Stimulated activated CD8-positive, alpha-beta memory T cell treated with anti-CD3 and anti-CD28 coated beads, Interleukin-2, amount 100 ng/mL, for 48 hours (primary cell): ENCODE data around the gene RAET1E.
"Not testable (repeated sequence)": the region's sequence is repeated elsewhere in the genome, so short reads cannot be mapped to it uniquely, and the experiment has no call there.

Source experiments
- DNase-seq, 2 donors: peaks; one replicate each; pipeline ENCODE4 v3.0.0-alpha.2; 2020; ENCODE audit warnings: low read depth in 2 of 2

RAET1E gene, protein sequence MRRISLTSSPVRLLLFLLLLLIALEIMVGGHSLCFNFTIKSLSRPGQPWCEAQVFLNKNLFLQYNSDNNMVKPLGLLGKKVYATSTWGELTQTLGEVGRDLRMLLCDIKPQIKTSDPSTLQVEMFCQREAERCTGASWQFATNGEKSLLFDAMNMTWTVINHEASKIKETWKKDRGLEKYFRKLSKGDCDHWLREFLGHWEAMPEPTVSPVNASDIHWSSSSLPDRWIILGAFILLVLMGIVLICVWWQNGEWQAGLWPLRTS

DNA sequence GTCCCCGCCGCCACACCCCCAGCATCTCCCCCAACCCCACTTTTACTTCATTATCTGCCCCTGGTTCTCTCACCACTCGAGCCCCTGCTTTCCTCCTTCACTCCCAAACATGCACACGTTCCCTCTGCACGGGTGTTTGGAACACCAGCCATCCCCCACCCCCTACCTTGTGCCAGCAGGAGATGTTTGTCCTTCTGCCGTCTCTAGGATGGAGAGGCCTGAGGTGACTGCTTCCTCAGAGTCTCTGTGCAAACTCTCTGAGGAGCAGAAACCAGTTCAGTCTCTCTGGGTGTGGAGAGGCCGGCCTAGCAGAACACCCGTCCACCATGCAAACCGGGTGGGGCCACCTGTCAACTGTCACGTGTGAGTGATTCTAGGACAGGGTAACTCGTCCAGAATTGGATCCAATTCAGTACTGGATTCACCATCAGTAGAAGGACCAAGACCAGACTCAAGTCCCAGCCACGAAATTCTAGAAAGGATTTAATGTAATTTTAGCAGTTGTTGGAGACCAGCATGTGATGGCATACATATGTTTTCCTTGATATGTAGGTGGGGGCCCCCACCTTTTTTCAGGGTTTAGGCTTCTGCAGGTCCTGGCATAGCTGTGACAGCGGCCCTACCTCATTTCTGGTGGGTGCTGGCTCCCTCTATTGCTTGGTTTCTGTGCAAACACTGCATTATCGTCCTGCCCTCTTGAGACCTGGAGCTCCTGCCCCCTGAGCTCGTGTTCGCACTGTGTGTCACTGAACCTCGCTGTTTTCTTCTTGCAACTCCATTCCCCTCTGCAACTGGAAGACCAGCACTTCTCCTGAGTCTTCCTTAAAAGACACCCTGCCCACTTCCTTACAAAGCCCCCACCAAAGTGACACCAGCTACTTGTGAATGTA lies at the start of gene RAET1E:
TSS of gene RAET1E (minus strand) at position 259 of the 890 bp plus-strand sequence. CDS start 7,212 bp downstream, outside the sequence.
- no peak for DNase-seq

GRCh38 chr6:149947533-149947932 lies 49.6 kb upstream of the RAET1E start:
- DNase-seq, result not testable (repeated sequence)

DNA sequence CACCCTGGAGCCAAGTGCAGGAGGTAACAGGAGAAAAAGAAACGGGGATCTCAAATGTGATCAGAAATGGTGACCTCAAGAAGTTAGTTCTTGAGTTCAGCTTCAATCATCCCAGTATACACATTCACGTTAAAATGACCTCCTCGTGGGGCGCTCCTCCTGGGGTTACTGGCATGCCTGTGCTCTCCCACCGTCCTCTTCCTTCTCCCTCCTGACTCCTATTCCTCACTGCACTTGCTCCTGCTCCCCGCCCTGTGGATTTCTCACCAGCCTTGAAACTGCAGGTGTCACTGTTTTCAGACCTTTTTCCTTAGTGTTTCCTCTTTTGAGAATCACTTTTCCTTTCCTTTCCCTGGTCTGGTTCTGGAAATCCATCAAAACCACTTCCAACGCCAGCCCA lies 48.7 kb upstream of the RAET1E start:
- DNase-seq, result not testable (repeated sequence)

GRCh38 chr6:149945276-149945675 lies 47.4 kb upstream of the RAET1E start:
- not testable (repeated sequence) for DNase-seq

GRCh38 chr6:149943321-149943720 lies 45.4 kb upstream of the RAET1E start:
- not testable (repeated sequence) for DNase-seq

DNA sequence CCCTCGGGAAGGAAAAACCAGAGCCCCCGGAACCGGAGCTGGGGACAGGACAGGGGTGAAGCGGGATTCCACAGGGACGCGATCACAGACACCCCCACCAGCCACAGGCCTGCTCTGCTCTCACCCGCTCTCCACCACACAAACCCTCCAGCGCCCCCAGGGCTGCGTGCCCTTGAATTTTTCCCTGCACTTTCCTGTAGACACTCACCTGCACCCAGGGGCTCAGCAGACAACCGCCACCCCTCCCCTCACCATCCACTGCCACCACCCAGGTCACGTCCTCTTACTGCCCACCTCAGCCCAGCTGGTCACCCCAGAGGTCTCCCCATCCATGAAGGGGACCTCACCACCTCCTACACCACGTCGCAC lies 44.5 kb upstream of the RAET1E start:
- DNase-seq, result no peak

GRCh38 chr6:149941583-149942460 lies 43.9 kb upstream of the RAET1E start, which contains the start of gene ULBP2:
Gene ULBP2, plus strand, starts transcription at chr6:149942014. Its CDS starts 59 bp downstream, at chr6:149942073.
- DNase-seq, result peak; percentile 70 to 86

DNA sequence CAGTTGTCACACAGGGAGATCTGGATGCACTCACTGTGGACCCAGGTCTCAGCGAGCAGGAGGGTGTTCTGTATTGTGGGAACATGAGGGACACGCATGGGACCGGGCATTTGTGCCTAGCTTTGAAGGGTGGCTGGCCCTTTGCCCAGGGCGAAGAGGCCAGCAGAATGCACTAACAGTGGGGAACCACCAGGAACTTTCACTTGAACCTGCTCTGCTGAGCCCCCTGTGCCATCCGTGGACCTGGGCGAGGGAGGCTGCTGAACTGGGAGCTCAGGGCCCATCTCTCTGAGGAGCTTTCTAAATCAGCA lies 42.7 kb upstream of the RAET1E start:
- no peak for DNase-seq

GRCh38 chr6:149939909-149940671 lies 42.2 kb upstream of the RAET1E start:
- no peak for DNase-seq

GRCh38 chr6:149939356-149939648 lies 41.4 kb upstream of the RAET1E start:
- no peak for DNase-seq

GRCh38 chr6:149938571-149939355 lies 40.9 kb upstream of the RAET1E start:
- DNase-seq, result no peak

GRCh38 chr6:149938013-149938570 lies 40.2 kb upstream of the RAET1E start:
- DNase-seq, result not testable (repeated sequence)

- no peak for DNase-seq
Observed at GRCh38 chr6:149936743-149937142, 38.8 kb upstream of the RAET1E start.

- no peak for DNase-seq
Observed at GRCh38 chr6:149935668-149936067, 37.8 kb upstream of the RAET1E start.

GRCh38 chr6:149935246-149935645 lies 37.3 kb upstream of the RAET1E start:
- DNase-seq, result no peak

DNA sequence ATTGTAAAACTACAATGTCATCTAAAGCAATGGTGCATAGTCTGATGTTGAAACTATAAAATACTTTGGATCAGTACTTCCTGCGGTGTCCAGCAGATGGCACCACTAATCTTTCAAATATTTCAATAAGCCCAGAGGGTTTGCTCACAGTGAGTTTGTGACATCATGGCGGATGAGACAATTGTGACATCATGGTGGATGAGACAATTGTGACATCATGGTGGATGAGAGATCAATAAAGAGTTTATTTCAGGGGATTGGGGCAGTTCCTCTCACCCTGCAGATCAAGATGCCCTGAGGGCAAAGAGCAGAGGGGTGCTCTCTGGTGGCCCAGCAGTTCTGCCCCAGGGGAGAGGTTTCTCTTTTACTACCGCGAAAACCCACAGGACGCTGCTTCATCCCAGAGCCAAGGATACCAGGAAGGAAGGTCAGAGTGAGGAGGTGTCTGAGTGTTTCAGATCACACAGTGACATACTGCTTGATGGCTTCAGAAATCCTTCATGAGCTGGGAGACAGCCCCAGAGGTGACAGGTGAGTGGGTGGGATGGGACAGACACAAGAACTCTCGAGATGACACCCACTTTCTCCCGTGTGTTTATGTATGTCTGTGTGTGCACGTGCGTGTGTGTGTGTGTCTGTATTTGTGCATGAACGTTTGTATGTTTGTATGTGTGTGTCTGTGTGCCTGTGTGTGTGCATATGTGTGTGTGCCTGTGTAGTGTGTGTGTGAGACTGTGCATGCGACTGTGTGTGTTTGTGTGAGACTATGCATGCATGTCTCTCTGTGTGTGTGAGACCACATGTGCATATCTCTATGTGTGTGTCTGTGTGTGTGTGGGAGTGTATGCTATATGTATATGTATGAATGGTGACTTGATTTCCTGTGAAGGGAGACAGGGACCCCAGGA lies 36.6 kb upstream of the RAET1E start:
- DNase-seq, result peak in 1 of 2 donors; percentile 50

- DNase-seq, result no peak
Observed at GRCh38 chr6:149933461-149933860, 35.5 kb upstream of the RAET1E start.

DNA sequence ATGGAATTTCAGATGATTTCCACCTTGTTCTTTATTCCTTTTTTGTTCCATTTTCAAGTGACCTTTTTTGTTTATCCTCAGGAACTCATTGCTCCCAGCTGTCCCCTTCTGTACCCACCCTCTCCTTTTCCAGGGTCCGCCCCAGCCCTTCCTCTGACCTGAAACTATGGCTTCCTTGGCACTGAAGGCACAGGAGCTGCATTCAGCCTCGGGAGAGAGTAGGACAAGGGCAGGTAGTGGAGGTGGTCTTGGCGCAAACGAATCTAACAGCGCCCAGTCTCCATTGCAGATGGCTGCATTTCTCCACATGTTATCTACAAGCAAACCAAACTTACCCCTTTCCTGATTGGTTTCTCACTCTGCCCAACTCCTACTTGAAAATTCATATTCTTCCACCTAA lies 35.1 kb upstream of the RAET1E start:
- DNase-seq, result no peak

- DNase-seq, result no peak
Observed at GRCh38 chr6:149931501-149931900, 33.6 kb upstream of the RAET1E start.
